Measurements from ENCODE around the gene HOXD11. TPM values are rescaled to one million over a fixed set of nuclear protein-coding genes. Genes with fewer than 3 reads are reported as not detected.

Gene HOXD11
- total RNA-seq, 3 donors from 2014 or later: 0.66 TPM; not detected in 2

DNA sequence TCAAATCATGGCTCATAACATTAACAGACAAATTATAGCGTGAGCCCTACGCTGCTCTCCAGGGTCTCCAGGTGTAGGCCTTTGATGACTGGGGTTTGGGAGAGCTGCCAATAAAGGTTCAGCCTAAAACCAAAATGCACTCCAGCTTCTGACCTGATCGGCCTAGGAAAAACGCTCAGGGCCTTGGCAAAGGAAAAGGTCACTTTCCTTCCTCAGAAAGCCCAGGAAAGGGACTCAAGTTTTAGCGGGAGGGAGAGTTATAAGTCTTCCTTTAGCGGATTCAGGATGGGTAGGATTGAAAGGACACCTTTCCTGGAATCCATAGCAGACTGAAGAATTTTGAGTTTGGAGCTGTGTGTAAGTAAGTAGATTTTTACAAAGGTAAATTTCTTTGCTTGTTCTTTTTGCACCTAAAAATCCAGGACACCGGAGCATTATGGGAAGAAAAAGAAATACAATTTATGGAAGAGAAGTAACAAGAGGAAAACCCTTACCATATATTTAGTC, 32.1 kb upstream of the HOXD11 start:
- intact Hi-C loops (cut with DNase I; ENCODE audit: low total_unique reads): no loop called here
- H3K4me3 ChIP-seq: no peak overlapping the region
- TF ChIP-seq, protein P1, sequence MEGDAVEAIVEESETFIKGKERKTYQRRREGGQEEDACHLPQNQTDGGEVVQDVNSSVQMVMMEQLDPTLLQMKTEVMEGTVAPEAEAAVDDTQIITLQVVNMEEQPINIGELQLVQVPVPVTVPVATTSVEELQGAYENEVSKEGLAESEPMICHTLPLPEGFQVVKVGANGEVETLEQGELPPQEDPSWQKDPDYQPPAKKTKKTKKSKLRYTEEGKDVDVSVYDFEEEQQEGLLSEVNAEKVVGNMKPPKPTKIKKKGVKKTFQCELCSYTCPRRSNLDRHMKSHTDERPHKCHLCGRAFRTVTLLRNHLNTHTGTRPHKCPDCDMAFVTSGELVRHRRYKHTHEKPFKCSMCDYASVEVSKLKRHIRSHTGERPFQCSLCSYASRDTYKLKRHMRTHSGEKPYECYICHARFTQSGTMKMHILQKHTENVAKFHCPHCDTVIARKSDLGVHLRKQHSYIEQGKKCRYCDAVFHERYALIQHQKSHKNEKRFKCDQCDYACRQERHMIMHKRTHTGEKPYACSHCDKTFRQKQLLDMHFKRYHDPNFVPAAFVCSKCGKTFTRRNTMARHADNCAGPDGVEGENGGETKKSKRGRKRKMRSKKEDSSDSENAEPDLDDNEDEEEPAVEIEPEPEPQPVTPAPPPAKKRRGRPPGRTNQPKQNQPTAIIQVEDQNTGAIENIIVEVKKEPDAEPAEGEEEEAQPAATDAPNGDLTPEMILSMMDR (IDR thresholded peaks at IDR 0.05): no peak
- no peak for TF ChIP-seq POLR2A (IDR thresholded peaks at IDR 0.05)
- no peak for TF ChIP-seq POLR2AphosphoS5 (IDR thresholded peaks at IDR 0.05)
- no peaks in the 10 kb centered on the region for H3K9me3 ChIP-seq
- no peaks in the 10 kb centered on the region for H3K36me3 ChIP-seq
- H3K4me1 ChIP-seq: no peaks in the 10 kb centered on the region
- no peak overlapping the region for H3K27ac ChIP-seq
- no peak for DNase-seq (ENCODE audit: low spot score in 2 of 2)
- H3K27me3 ChIP-seq: peaks cover 7 to 100% of the 10 kb centered on the region in 2 donors

DNA sequence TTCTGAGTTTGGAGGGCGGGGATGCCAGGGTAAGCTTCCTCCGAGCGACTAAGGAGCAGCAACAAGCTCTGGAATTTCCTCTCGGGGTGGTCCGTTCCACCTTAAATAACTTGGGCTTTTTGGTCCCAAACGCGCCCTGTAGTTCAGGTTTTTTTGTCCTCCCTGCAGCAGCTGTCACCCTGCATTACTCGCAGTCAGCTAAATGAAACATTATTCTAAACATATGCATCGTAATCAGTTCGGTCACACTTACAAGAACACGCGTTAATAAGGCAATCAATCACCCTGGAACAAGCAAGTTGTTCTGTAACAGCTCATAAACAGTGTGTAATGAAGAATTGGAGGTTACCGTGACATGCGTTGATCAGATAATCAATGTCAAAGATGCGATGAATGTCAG, 31.6 kb upstream of the HOXD11 start:
- H3K9me3 ChIP-seq: no peaks in the 10 kb centered on the region
- peaks cover 7 to 98% of the 10 kb centered on the region in 2 donors for H3K27me3 ChIP-seq
- TF ChIP-seq, protein P1 (IDR thresholded peaks at IDR 0.05): no peak
- TF ChIP-seq POLR2AphosphoS5 (IDR thresholded peaks at IDR 0.05) (no peak), POLR2A (IDR thresholded peaks at IDR 0.05) (no peak)
- no peak for DNase-seq (ENCODE audit: low spot score in 2 of 2)
- intact Hi-C loops (cut with DNase I; ENCODE audit: low total_unique reads): no loop called here
- H3K4me1 ChIP-seq: no peaks in the 10 kb centered on the region
- no peak overlapping the region for H3K4me3 ChIP-seq
- H3K27ac ChIP-seq: no peak overlapping the region
- H3K36me3 ChIP-seq: no peaks in the 10 kb centered on the region

- Histone ChIP-seq H3K4me3 (no peak overlapping the region), H3K4me1 (no peaks in the 10 kb centered on the region), H3K9me3 (peaks cover 0 to 1% of the 10 kb centered on the region in 2 donors), H3K36me3 (no peaks in the 10 kb centered on the region), H3K27ac (no peak overlapping the region), H3K27me3 (peaks cover 7 to 98% of the 10 kb centered on the region in 2 donors)
- DNase-seq (ENCODE audit: low spot score in 2 of 2): no peak
- TF ChIP-seq, protein P1 (IDR thresholded peaks at IDR 0.05): no peak
- no peak for TF ChIP-seq POLR2A (IDR thresholded peaks at IDR 0.05)
- no peak for TF ChIP-seq POLR2AphosphoS5 (IDR thresholded peaks at IDR 0.05)
- intact Hi-C loops (cut with DNase I; ENCODE audit: low total_unique reads): no loop called here
Measured at GRCh38 chr2:176076063-176076462, 31.0 kb upstream of the HOXD11 start.

GRCh38 chr2:176076796-176077195, 30.3 kb upstream of the HOXD11 start:
- Histone ChIP-seq H3K4me3 (no peak overlapping the region), H3K27ac (no peak overlapping the region), H3K4me1 (no peaks in the 10 kb centered on the region), H3K36me3 (no peaks in the 10 kb centered on the region), H3K9me3 (peaks cover 0 to 6% of the 10 kb centered on the region in 2 donors), H3K27me3 (peaks cover 4 to 98% of the 10 kb centered on the region in 2 donors)
- intact Hi-C loops (cut with DNase I; ENCODE audit: low total_unique reads): no loop called here
- no peak for TF ChIP-seq POLR2AphosphoS5 (IDR thresholded peaks at IDR 0.05)
- no peak for TF ChIP-seq POLR2A (IDR thresholded peaks at IDR 0.05)
- TF ChIP-seq, protein P1 (IDR thresholded peaks at IDR 0.05): no peak
- no peak for DNase-seq (ENCODE audit: low spot score in 2 of 2)

- DNase-seq (ENCODE audit: low spot score in 2 of 2): no peak
- TF ChIP-seq POLR2AphosphoS5 (IDR thresholded peaks at IDR 0.05) (no peak), POLR2A (IDR thresholded peaks at IDR 0.05) (no peak)
- TF ChIP-seq, protein P1 (IDR thresholded peaks at IDR 0.05): no peak
- Histone ChIP-seq H3K4me3 (peak overlapping the region in 1 of 3 donors; percentile 51), H3K4me1 (no peaks in the 10 kb centered on the region), H3K36me3 (no peaks in the 10 kb centered on the region), H3K27me3 (peaks cover 3 to 98% of the 10 kb centered on the region in 2 donors), H3K9me3 (peaks cover 0 to 10% of the 10 kb centered on the region in 2 donors), H3K27ac (no peak overlapping the region)
- intact Hi-C loops (cut with DNase I; ENCODE audit: low total_unique reads): no loop called here
Measured at GRCh38 chr2:176078541-176079284, 28.4 kb upstream of the HOXD11 start.

All from breast epithelium (tissue), 4 donors.